ENCODE data around the gene SEPTIN1. TPM values are rescaled to one million over a fixed set of nuclear protein-coding genes. Genes with fewer than 3 reads are reported as not detected.

Gene SEPTIN1
- 0.85 to 1.7 TPM (median 1.3 TPM) in 3 replicates for total RNA-seq
- long read RNA-seq, partial matches to known transcripts = 2 of 2 reads
- long read RNA-seq, other reads (novel, unspliced or antisense) = 0 of 2 reads

GRCh38 chr16:30382111-30382881 lies at the start of gene SEPTIN1:
Gene SEPTIN1 (minus strand): TSS chr16:30382561. CDS start chr16:30382542, 19 bp downstream.
- Mint-ChIP-seq H3K27me3 (ENCODE audit: low read depth) (no peaks in the 10 kb centered on the region), H3K9me3 (ENCODE audit: low read depth) (no peaks in the 10 kb centered on the region), H3K27ac (ENCODE audit: unreplicated experiment) (peak within 1 kb of the TSS; percentile 49), H3K4me1 (ENCODE audit: low read depth) (peaks cover 20% of the 10 kb centered on the region), H3K4me3 (ENCODE audit: unreplicated experiment) (no peak within 1 kb of the TSS), H3K36me3 (ENCODE audit: low read depth) (no peaks in the 10 kb centered on the region)
- TF ChIP-seq CTCF (IDR thresholded peaks at IDR 0.05) = no peak
- DNase-seq (ENCODE audit: low spot score) = no peak

- peak; percentile 71 for TF ChIP-seq CTCF (IDR thresholded peaks at IDR 0.05)
- DNase-seq (ENCODE audit: low spot score) = no peak
- Mint-ChIP-seq H3K36me3 (ENCODE audit: low read depth) (peaks cover 5% of the 10 kb centered on the region), H3K4me1 (ENCODE audit: low read depth) (peaks cover 6% of the 10 kb centered on the region), H3K27ac (ENCODE audit: unreplicated experiment) (no peak overlapping the region), H3K9me3 (ENCODE audit: low read depth) (no peaks in the 10 kb centered on the region), H3K27me3 (ENCODE audit: low read depth) (no peaks in the 10 kb centered on the region), H3K4me3 (ENCODE audit: unreplicated experiment) (no peak overlapping the region)
Measured at GRCh38 chr16:30430428-30430970, 48.1 kb upstream of the SEPTIN1 start.

GRCh38 chr16:30429678-30430427 lies 47.5 kb upstream of the SEPTIN1 start, which contains the start of gene DCTPP1:
Gene DCTPP1 (minus strand): TSS chr16:30430030. CDS start chr16:30429980, 50 bp downstream.
- peak; percentile 87 for TF ChIP-seq CTCF (IDR thresholded peaks at IDR 0.05)
- DNase-seq (ENCODE audit: low spot score) = peak; percentile 92
- Mint-ChIP-seq H3K27me3 (ENCODE audit: low read depth) (no peaks in the 10 kb centered on the region), H3K9me3 (ENCODE audit: low read depth) (no peaks in the 10 kb centered on the region), H3K27ac (ENCODE audit: unreplicated experiment) (no peak within 1 kb of the TSS), H3K4me3 (ENCODE audit: unreplicated experiment) (no peak within 1 kb of the TSS), H3K36me3 (ENCODE audit: low read depth) (peaks cover 5% of the 10 kb centered on the region), H3K4me1 (ENCODE audit: low read depth) (peaks cover 6% of the 10 kb centered on the region)

GRCh38 chr16:30429418-30429677 lies 47.0 kb upstream of the SEPTIN1 start:
- no peaks in the 10 kb centered on the region for H3K27me3 Mint-ChIP-seq (ENCODE audit: low read depth)
- no peak overlapping the region for H3K4me3 Mint-ChIP-seq (ENCODE audit: unreplicated experiment)
- DNase-seq (ENCODE audit: low spot score) = no peak
- no peak for TF ChIP-seq CTCF (IDR thresholded peaks at IDR 0.05)
- peaks cover 6% of the 10 kb centered on the region for H3K4me1 Mint-ChIP-seq (ENCODE audit: low read depth)
- H3K36me3 Mint-ChIP-seq (ENCODE audit: low read depth) = peaks cover 5% of the 10 kb centered on the region
- H3K9me3 Mint-ChIP-seq (ENCODE audit: low read depth) = no peaks in the 10 kb centered on the region
- H3K27ac Mint-ChIP-seq (ENCODE audit: unreplicated experiment) = no peak overlapping the region

GRCh38 chr16:30428055-30428454 lies 45.7 kb upstream of the SEPTIN1 start:
- Mint-ChIP-seq H3K9me3 (ENCODE audit: low read depth) (no peaks in the 10 kb centered on the region), H3K4me3 (ENCODE audit: unreplicated experiment) (no peak overlapping the region), H3K36me3 (ENCODE audit: low read depth) (peaks cover 7% of the 10 kb centered on the region), H3K4me1 (ENCODE audit: low read depth) (peaks cover 6% of the 10 kb centered on the region), H3K27me3 (ENCODE audit: low read depth) (no peaks in the 10 kb centered on the region), H3K27ac (ENCODE audit: unreplicated experiment) (no peak overlapping the region)
- DNase-seq (ENCODE audit: low spot score) = no peak
- TF ChIP-seq CTCF (IDR thresholded peaks at IDR 0.05) = no peak

Measured in chondrocyte (in vitro differentiated cells).